ENCODE data around the gene ABLIM2. TPM values are rescaled to one million over a fixed set of nuclear protein-coding genes. Genes with fewer than 3 reads are reported as not detected.
"Not testable (repeated sequence)": the region's sequence is repeated elsewhere in the genome, so short reads cannot be mapped to it uniquely, and the experiment has no call there.

Gene ABLIM2
- polyA plus RNA-seq, 2 of the 4 experiments (the other 2 are of a cell fraction), result 0.21 to 0.40 TPM

DNA sequence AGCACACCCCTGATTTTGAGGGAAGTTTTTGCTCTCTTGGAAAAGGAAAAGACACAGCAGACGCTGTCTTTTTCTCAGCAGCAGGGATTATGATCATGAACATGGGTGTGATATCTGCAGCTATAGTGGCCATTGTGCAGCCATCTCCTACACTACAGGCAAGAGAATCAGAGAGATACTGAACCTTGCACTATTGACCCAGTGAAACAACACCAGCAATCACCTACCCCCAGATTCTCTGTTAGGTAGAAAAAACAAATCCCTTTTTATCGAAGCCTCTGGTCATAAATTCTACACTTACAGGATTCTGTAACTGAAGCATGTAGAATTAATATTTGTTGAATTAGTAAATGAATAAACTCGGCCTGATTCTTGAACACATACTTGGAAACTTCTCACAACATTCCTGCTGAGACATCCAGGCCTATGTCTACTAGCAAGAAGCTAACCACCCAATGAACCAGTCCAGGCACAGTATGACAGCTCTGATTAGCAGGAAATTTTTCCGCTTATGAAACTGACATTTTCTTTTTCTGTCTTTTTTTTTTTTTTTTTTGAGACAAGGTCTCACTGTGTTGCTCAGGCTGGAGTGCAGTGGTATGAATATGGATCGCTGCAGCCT, 213.9 kb downstream of the ABLIM2 start:
- no peak for FAIRE-seq
- POLR2A ChIA-PET, result no interaction called here

DNA sequence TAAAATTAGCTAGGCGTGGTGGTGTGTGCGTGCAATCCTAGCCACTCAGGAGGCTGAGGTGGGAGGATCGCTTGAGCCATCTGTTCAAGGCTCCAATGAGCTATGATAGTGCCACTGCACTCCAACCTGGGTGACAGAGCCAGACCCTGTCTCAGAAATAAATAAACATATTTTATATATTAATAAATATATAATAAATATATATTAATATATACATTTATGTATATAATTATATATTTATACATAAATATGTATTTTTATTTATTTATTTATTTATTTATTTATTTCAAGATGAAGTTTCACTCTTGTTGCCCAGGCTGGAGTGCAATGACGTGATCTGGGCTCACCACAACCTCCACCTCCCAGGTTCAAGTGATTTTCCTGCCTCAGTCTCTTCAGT, 214.9 kb downstream of the ABLIM2 start:
- CTCF ChIA-PET, result interaction anchor here (0.6 to 2.8 kb wide), 3 partner anchors 8 to 732 kb away, joined by 3 to 11 read pairs (median 3); no protein-coding TSS in a partner anchor
- not testable (repeated sequence) for H3K4me2 ChIP-seq

More for the DNA sequence above, 213.9 kb downstream of the ABLIM2 start:
- H3K4me1 ChIP-seq, result peaks cover 36% of the 10 kb centered on the region
- CTCF ChIA-PET, result interaction anchor here (0.6 to 2.0 kb wide), 3 partner anchors 9 to 174 kb away, joined by 3 to 8 read pairs (median 3); no protein-coding TSS in a partner anchor
- DNase-seq (ENCODE audit: low read depth in 1 of 2, low spot score in 1 of 2), result no peak
- no peaks in the 10 kb centered on the region for H3K9me3 ChIP-seq
- peak overlapping the region; percentile 41 to 64; a peak in 4 of 6 replicates for H3K27ac ChIP-seq
- TF ChIP-seq HOXA7 (CRISPR knock-in tag; IDR thresholded peaks at IDR 0.05) (no peak), CEBPB (IDR thresholded peaks at IDR 0.05) (no peak)
- H3K4me2 ChIP-seq, result peak overlapping the region; percentile 38
- ATAC-seq, result no peak
- no peak overlapping the region for H3K4me3 ChIP-seq
- 47% methylated on average over 5 of the region's 5 CpGs for WGBS (ENCODE audit: missing lambda C conversion rate)

DNA sequence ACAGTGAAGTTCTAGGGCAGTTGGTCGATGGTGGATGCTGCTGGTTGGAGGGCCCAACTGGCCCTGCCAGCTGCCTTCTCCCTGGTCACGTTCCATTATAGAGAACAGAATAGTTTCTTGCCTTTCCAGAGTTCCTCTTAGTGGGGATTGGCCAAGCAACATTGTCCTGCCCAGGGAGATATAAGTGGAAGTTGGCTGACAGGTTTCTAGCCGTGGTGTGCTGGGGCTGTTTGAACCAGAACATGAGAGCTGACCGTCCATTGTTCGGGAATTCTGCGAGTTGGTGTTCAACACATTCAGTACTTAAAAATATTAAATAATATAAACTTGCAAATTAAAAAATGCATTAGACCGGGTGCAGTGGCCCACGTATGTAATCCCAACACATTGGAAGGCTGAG, 215.4 kb downstream of the ABLIM2 start:
- ChIA-PET CTCF (interaction anchor here (0.6 to 2.8 kb wide), 4 partner anchors 9 to 731 kb away, joined by 3 to 11 read pairs (median 3); no protein-coding TSS in a partner anchor), POLR2A (no interaction called here)
- no peak for DNase-seq (ENCODE audit: low read depth in 1 of 2, low spot score in 1 of 2)
- no peak for FAIRE-seq
- 95% methylated on average over 8 of the region's 8 CpGs for WGBS (ENCODE audit: missing lambda C conversion rate)
- H3K9me3 ChIP-seq, result no peaks in the 10 kb centered on the region
- no peak overlapping the region for H3K4me2 ChIP-seq
- peak overlapping the region in 1 of 2 experiments; percentile 38; a peak in 2 of 6 replicates for H3K27ac ChIP-seq
- H3K4me3 ChIP-seq, result no peak overlapping the region
- H3K4me1 ChIP-seq, result peaks cover 36% of the 10 kb centered on the region
- no peak for ATAC-seq
- TF ChIP-seq RCOR1 (IDR thresholded peaks at IDR 0.05; ENCODE audit: low read depth, low read length) (no peak), CHD4 (IDR thresholded peaks at IDR 0.05; ENCODE audit: borderline replicate concordance) (no peak), KDM5A (IDR thresholded peaks at IDR 0.05) (no peak), FOSL2 (IDR thresholded peaks at IDR 0.05) (no peak), FOSL2 (CRISPR knock-in tag; IDR thresholded peaks at IDR 0.05) (no peak)

More for the DNA sequence above, 214.9 kb downstream of the ABLIM2 start:
- H3K27ac ChIP-seq; POLR2A ChIA-PET; DNase-seq (ENCODE audit: low read depth in 1 of 2, low spot score in 1 of 2); ATAC-seq; H3K4me3 ChIP-seq; FAIRE-seq; H3K9me3 ChIP-seq: not testable (repeated sequence)
- WGBS (ENCODE audit: missing lambda C conversion rate), result 97% methylated on average over 4 of the region's 4 CpGs
- peaks cover 36% of the 10 kb centered on the region for H3K4me1 ChIP-seq

DNA sequence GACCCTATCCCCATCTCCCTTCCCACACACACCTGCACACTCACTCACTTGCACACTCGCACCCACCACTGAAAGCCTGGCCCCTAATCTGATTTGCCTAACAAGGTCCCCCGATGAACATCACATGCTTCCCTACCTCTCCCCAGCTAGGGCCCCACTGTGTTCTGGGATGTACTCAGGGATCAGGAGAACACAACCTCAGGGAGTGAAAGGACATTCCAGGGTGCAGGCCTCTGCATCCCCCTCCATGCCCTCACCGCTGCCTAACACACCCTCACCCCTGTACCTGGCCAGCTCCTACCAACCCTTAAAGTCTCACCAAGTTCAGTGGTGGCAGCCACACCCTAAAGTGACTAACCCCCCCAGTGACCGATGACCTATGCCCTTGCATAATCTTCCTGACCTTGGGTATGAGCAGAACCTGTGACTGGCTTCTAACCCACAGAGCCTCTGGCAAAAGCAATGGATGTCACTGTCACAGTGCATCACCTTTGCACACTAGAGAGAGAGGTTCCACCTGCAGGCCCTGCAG, 216.6 kb downstream of the ABLIM2 start:
- CTCF ChIA-PET, result interaction anchor here (0.6 to 4.5 kb wide), 5 partner anchors 10 to 140 kb away, joined by 3 to 17 read pairs (median 8); no protein-coding TSS in a partner anchor
- peaks cover 40% of the 10 kb centered on the region for H3K4me1 ChIP-seq

DNA sequence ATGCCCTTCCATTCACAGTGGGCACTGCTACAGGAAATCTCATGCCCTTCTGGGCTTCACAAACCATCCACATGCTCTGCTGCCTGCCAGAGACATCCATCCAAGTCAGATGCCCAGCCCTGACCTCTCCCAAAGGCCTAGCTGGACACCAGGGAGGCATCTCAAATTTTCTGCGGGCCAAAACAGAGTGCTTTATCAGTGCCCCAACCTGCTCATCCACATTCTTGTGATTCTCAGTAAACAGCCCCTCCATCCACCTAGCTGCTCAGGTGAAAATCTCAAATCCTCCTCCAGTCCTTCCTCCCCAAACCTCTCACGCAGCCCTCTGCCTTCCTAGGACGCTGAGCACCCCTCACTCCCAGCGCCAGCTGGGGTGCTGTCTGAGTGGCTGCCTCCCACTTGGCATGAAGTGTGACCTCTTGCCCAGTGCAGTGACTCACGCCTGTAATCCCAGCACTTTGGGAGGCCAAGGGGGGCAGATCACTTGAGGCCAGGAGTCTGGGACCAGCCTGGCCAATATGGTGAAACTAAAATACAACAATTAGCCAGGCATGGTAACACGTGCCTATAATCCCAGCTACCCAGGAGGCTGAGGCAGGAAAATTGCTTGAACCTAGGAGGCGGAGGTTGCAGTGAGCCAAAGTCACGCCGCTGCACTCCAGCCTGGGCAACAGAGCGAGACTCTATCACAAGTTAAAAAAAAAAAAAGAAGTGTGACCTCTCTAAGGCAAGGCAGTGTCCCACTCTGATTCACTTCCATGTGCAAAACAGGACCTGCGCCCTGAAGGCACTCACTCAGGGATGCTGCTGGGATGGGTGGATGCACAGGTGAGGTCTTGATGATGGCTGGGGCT, 217.3 kb downstream of the ABLIM2 start:
- H3K4me1 ChIP-seq, result peaks cover 46% of the 10 kb centered on the region
- H3K9me3 ChIP-seq, result no peaks in the 10 kb centered on the region
- TF ChIP-seq RNF2 (IDR thresholded peaks at IDR 0.05; ENCODE audit: borderline replicate concordance, low read depth) (no peak), SREBF2 (IDR thresholded peaks at IDR 0.05) (no peak), RCOR1 (IDR thresholded peaks at IDR 0.05; ENCODE audit: low read depth, low read length) (no peak), HEYL (CRISPR knock-in tag; IDR thresholded peaks at IDR 0.05) (no peak), FOSL2 (IDR thresholded peaks at IDR 0.05) (0 out of 2 replicates have a peak, but pooled peaks have one; percentile 15), FOSL2 (CRISPR knock-in tag; IDR thresholded peaks at IDR 0.05) (peak; percentile 40)
- TF ChIP-seq, protein P1, sequence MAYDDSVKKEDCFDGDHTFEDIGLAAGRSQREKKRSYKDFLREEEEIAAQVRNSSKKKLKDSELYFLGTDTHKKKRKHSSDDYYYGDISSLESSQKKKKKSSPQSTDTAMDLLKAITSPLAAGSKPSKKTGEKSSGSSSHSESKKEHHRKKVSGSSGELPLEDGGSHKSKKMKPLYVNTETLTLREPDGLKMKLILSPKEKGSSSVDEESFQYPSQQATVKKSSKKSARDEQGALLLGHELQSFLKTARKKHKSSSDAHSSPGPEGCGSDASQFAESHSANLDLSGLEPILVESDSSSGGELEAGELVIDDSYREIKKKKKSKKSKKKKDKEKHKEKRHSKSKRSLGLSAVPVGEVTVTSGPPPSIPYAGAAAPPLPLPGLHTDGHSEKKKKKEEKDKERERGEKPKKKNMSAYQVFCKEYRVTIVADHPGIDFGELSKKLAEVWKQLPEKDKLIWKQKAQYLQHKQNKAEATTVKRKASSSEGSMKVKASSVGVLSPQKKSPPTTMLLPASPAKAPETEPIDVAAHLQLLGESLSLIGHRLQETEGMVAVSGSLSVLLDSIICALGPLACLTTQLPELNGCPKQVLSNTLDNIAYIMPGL (CRISPR knock-in tag; IDR thresholded peaks at IDR 0.05; ENCODE audit: borderline replicate concordance), result no peak
- TF ChIP-seq, protein P2, sequence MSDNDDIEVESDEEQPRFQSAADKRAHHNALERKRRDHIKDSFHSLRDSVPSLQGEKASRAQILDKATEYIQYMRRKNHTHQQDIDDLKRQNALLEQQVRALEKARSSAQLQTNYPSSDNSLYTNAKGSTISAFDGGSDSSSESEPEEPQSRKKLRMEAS (IDR thresholded peaks at IDR 0.05), result peak; percentile 45
- DNase-seq (ENCODE audit: low read depth in 1 of 2, low spot score in 1 of 2), result no peak
- POLR2A ChIA-PET, result interaction anchor here (1.7 kb wide), 1 partner anchor 18 kb away, joined by 9 read pairs; no protein-coding TSS in a partner anchor
- 59% methylated on average over 11 of the region's 11 CpGs for WGBS (ENCODE audit: missing lambda C conversion rate)
- ATAC-seq, result peak in 1 of 2 experiments; percentile 11; a peak in 3 of 6 replicates
- H3K27ac ChIP-seq, result peak overlapping the region; percentile 59 to 100
- CTCF ChIA-PET, result interaction anchor here (0.8 to 4.5 kb wide), 8 partner anchors 11 to 173 kb away, joined by 3 to 17 read pairs (median 5); no protein-coding TSS in a partner anchor
- H3K4me2 ChIP-seq, result peak overlapping the region; percentile 50
- no peak for FAIRE-seq
- H3K4me3 ChIP-seq, result no peak overlapping the region

More for the DNA sequence above, 216.6 kb downstream of the ABLIM2 start:
- no peak for ATAC-seq
- DNase-seq (ENCODE audit: low read depth in 1 of 2, low spot score in 1 of 2), result no peak
- Histone ChIP-seq H3K27ac (peak overlapping the region; percentile 59 to 100; a peak in 5 of 6 replicates), H3K4me2 (peak overlapping the region; percentile 50; the same call in 2 of the 3 replicates), H3K9me3 (no peaks in the 10 kb centered on the region), H3K4me3 (no peak overlapping the region)
- no peak for FAIRE-seq
- no peak for TF ChIP-seq HOXB13 (CRISPR knock-in tag; IDR thresholded peaks at IDR 0.05; ENCODE audit: low read depth)
- no peak for TF ChIP-seq RFX5 (IDR thresholded peaks at IDR 0.05)
- no peak for TF ChIP-seq CBX8 (IDR thresholded peaks at IDR 0.05)
- TF ChIP-seq MAFK (IDR thresholded peaks at IDR 0.05; ENCODE audit: partially characterized antibody), result no peak
- no peak for TF ChIP-seq BHLHE40 (IDR thresholded peaks at IDR 0.05; ENCODE audit: low read depth, low read length)
- no peak for TF ChIP-seq ESRRA (IDR thresholded peaks at IDR 0.05; ENCODE audit: borderline replicate concordance, low read length)
- no peak for TF ChIP-seq KDM5A (IDR thresholded peaks at IDR 0.05)
- WGBS (ENCODE audit: missing lambda C conversion rate), result 90% methylated on average over 4 of the region's 4 CpGs
- POLR2A ChIA-PET, result no interaction called here
